Stomach (tissue), 4 donors: ENCODE data around the gene EIF4B.
"Not testable (repeated sequence)": the region's sequence is repeated elsewhere in the genome, so short reads cannot be mapped to it uniquely, and the experiment has no call there.

Source experiments
- EP300 ChIP-seq: sonication (generic); formaldehyde crosslinking; IDR thresholded peaks from one replicate; pipeline ENCODE4 v1.6.1; 2017; ENCODE audit warnings: antibody characterized with exemption
- POLR2A ChIP-seq, 4 donors: fragments of 450-650 bp; IDR thresholded peaks; one replicate each; pipeline ENCODE4 v1.6.1; 2016; ENCODE audit warnings: antibody characterized with exemption in 4 of 4, control low read depth in 2 of 4, mild to moderate bottlenecking in 1 of 4, moderate library complexity in 1 of 4
- POLR2AphosphoS5 ChIP-seq, 3 donors: sonication (generic); formaldehyde crosslinking; IDR thresholded peaks; one replicate each; pipeline ENCODE4 v1.6.1; 2016; ENCODE audit warnings: antibody characterized with exemption in 3 of 3
- TF ChIP-seq, protein P1 (sequence below), 7 experiments: fragments of 450-650 bp in 4 of 7; fragments of 200-600 bp in 3 of 7; sonication (generic) in 3 of 7; IDR thresholded peaks; one replicate each; pipeline ENCODE4 v1.5.1; 2016 to 2019; ENCODE audit warnings: antibody characterized with exemption in 7 of 7, control low read depth in 2 of 7, mild to moderate bottlenecking in 1 of 7

DNA sequence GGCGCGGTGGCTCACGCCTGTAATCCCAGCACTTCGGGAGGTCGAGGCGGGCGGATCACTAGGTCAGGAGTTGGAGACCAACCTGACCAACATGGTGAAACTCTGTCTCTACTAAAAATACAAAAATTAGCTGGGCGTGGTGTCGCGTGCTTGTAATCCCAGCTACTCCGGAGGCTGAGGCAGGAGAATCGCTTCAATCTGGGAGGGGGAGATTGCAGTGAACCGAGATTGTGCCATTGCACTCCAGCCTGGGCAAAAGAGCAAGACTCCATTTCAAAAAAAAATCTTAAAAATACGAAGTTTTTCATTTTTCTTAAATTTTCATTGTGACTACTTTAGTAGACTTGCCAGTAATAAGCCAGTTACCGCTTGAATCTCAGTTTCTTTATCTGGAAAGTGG is 2.5 kb downstream of the EIF4B start:
- TF ChIP-seq, protein P1, sequence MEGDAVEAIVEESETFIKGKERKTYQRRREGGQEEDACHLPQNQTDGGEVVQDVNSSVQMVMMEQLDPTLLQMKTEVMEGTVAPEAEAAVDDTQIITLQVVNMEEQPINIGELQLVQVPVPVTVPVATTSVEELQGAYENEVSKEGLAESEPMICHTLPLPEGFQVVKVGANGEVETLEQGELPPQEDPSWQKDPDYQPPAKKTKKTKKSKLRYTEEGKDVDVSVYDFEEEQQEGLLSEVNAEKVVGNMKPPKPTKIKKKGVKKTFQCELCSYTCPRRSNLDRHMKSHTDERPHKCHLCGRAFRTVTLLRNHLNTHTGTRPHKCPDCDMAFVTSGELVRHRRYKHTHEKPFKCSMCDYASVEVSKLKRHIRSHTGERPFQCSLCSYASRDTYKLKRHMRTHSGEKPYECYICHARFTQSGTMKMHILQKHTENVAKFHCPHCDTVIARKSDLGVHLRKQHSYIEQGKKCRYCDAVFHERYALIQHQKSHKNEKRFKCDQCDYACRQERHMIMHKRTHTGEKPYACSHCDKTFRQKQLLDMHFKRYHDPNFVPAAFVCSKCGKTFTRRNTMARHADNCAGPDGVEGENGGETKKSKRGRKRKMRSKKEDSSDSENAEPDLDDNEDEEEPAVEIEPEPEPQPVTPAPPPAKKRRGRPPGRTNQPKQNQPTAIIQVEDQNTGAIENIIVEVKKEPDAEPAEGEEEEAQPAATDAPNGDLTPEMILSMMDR (IDR thresholded peaks at IDR 0.05): not testable (repeated sequence)
- TF ChIP-seq POLR2AphosphoS5 (IDR thresholded peaks at IDR 0.05); EP300; POLR2A (IDR thresholded peaks at IDR 0.05): not testable (repeated sequence)
